HCT116 (cell line): Measurements from ENCODE around the gene ESYT3.

Source experiments
- CBX3 ChIP-seq: IDR thresholded peaks from 2 replicates; pipeline ENCODE4 v1.6.1; 2012; ENCODE audit warnings: low read depth
- CTCF ChIP-seq, 3 experiments: fragments of 200-600 bp in 1 of 3; sonication (generic) in 1 of 3; IDR thresholded peaks in 2 of 3; conservative IDR thresholded peaks in 1 of 3; 2 replicates each; pipeline ENCODE4 v1.5.1; 2012 to 2017; ENCODE audit warnings: low read depth in 2 of 3, low read length in 2 of 3, antibody characterized with exemption in 1 of 3, borderline replicate concordance in 1 of 3, control low read depth in 1 of 3, mild to moderate bottlenecking in 1 of 3, mixed read lengths in 1 of 3, mixed run types in 1 of 3, moderate library complexity in 1 of 3; ENCODE audit not compliant: insufficient read depth in 1 of 3
- EZH2 ChIP-seq: fragments of 200-600 bp; sonication (generic); IDR thresholded peaks from 2 replicates; pipeline ENCODE4 v1.6.1; 2017; ENCODE audit warnings: antibody characterized with exemption, mixed run types
- POLR2A ChIP-seq: IDR thresholded peaks from 2 replicates; pipeline ENCODE4 v1.7.0; 2011; ENCODE audit warnings: borderline replicate concordance; ENCODE audit not compliant: insufficient read depth, insufficient read length; ENCODE audit errors: extremely low read depth
- POLR2AphosphoS5 ChIP-seq: IDR thresholded peaks from 2 replicates; pipeline ENCODE4 v1.6.1; 2011; ENCODE audit warnings: mild to moderate bottlenecking, low read depth, low read length, moderate library complexity
- RAD21 ChIP-seq: IDR thresholded peaks from 2 replicates; pipeline ENCODE4 v1.6.1; 2012; ENCODE audit warnings: low read depth, mild to moderate bottlenecking
- SRF ChIP-seq: IDR thresholded peaks from 2 replicates; pipeline ENCODE4 v1.6.1; 2012; ENCODE audit warnings: low read depth
- YY1 ChIP-seq: IDR thresholded peaks from 2 replicates; pipeline ENCODE4 v1.6.1; 2011; ENCODE audit warnings: low read length, low read depth, moderate library complexity, mild to moderate bottlenecking; ENCODE audit not compliant: insufficient replicate concordance; ENCODE audit errors: extremely low read depth
- TF ChIP-seq, protein P1 (sequence below): IDR thresholded peaks from 2 replicates; pipeline ENCODE4 v1.6.1; 2011; ENCODE audit warnings: mild to moderate bottlenecking, low read length, moderate library complexity; ENCODE audit not compliant: insufficient replicate concordance; ENCODE audit errors: extremely low read depth
- TF ChIP-seq, protein P2 (sequence below): IDR thresholded peaks from 2 replicates; pipeline ENCODE4 v1.6.1; 2012

DNA sequence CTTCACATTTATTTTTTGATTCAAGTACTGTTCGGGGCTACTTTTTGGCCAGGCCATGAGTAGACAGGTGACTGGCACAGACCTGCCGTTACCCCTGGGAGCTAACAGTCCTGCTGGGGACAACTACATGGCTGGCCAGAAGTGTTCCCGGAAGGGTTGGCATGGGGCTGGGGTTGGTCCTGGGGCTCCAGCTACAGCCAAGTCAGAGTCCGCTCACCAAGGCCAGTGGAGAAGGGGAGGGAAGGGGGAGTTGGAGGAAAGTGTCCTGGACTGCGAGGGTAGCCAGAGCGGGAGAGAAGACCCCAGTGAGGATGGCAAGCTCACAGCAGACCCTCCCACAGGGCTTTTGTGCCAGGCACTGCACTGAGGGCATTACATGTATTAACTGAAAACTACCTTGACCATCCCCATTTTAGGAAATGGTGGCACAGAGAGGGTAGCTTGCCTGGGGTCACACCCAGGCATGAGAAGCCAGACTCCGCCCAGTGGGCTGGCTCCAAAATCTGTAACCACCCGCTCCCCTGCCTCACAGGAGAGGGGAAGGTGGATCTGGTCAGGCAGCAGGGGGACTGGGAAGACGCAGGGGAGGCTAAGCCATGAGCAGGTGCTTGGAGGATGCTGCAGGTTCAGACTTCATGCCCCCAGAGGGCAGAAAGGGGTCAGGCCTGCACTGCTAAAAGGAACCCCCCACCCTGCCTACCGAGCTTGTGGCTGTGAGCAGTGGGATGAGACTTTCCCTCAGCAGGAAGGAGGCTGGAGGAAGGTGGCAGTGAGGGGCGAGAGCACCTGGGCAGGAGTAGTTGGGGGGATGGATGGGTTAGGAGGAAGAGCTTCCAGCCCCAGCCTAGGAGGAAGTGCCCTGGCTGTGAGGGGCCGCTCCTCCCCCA, 38.3 kb upstream of the ESYT3 start:
- TF ChIP-seq, protein P1, sequence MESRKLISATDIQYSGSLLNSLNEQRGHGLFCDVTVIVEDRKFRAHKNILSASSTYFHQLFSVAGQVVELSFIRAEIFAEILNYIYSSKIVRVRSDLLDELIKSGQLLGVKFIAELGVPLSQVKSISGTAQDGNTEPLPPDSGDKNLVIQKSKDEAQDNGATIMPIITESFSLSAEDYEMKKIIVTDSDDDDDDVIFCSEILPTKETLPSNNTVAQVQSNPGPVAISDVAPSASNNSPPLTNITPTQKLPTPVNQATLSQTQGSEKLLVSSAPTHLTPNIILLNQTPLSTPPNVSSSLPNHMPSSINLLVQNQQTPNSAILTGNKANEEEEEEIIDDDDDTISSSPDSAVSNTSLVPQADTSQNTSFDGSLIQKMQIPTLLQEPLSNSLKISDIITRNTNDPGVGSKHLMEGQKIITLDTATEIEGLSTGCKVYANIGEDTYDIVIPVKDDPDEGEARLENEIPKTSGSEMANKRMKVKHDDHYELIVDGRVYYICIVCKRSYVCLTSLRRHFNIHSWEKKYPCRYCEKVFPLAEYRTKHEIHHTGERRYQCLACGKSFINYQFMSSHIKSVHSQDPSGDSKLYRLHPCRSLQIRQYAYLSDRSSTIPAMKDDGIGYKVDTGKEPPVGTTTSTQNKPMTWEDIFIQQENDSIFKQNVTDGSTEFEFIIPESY, result no peak
- no peak for TF ChIP-seq RAD21
- no peak for TF ChIP-seq CTCF (IDR thresholded peaks at IDR 0.05 in 2 of 3, conservative IDR thresholded peaks at IDR 0.05 in 1 of 3; ENCODE audit: borderline replicate concordance in 1 of 3, insufficient read depth in 1 of 3, low read depth in 2 of 3, low read length in 2 of 3)
- TF ChIP-seq, protein P2, sequence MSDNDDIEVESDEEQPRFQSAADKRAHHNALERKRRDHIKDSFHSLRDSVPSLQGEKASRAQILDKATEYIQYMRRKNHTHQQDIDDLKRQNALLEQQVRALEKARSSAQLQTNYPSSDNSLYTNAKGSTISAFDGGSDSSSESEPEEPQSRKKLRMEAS, result no peak
- TF ChIP-seq POLR2A, result no peak
- TF ChIP-seq POLR2AphosphoS5, result no peak
- no peak for TF ChIP-seq CBX3
- no peak for TF ChIP-seq SRF
- no peak for TF ChIP-seq EZH2
- TF ChIP-seq YY1, result no peak
